Endothelial cell of umbilical vein (primary cell): ENCODE measurements around the gene RMRP. TPM values are rescaled to one million over a fixed set of nuclear protein-coding genes. Genes with fewer than 3 reads are reported as not detected.
"Not testable (repeated sequence)": the region's sequence is repeated elsewhere in the genome, so short reads cannot be mapped to it uniquely, and the experiment has no call there.

ENCODE experiments used
- BruUV-seq: library from RNA; stranded (reverse); fragments of 400-500 nt; replicated peaks from 2 replicates; lab custom pipeline; 2021; lab: Mats Ljungman, UMichigan
- CTCF ChIA-PET: fragments of 300-600, 350-600 bp; sonication (Branson Sonifier 250); formaldehyde crosslinking; loops from one replicate; lab custom pipeline; 2021; ENCODE audit warnings: antibody characterized with exemption, inconsistent platforms; lab: Charles Lee
- POLR2A ChIA-PET: fragments of 300-600, 350-600 bp; sonication (Branson Sonifier 250); formaldehyde crosslinking; loops from one replicate; lab custom pipeline; 2021; ENCODE audit warnings: antibody characterized with exemption, inconsistent platforms; lab: Charles Lee
- DNase-seq: peaks from one replicate; pipeline ENCODE4 v3.0.0-alpha.2; 2011; ENCODE audit warnings: low read depth, low spot score
- FAIRE-seq: peaks from 2 replicates; lab custom pipeline; 2011; peaks lifted over from hg19 to GRCh38; lab: Jason Lieb, UNC
- H2AFZ ChIP-seq: 2 replicates; pipeline ENCODE4 v1.6.0; 2012; ENCODE audit warnings: low read depth, low read length, control low read depth, inconsistent platforms
- H3K27ac ChIP-seq: 2 replicates; pipeline ENCODE4 v1.5.1; 2011; ENCODE audit warnings: low read depth, mild to moderate bottlenecking, control low read depth, low read length, moderate library complexity; ENCODE audit not compliant: insufficient read depth
- H3K27me3 ChIP-seq, 2 experiments: 2 replicates each; pipeline versions ENCODE4 v1.6.0 to v1.6.1; 2011; ENCODE audit warnings: low read length in 2 of 2, mixed read lengths in 1 of 2; ENCODE audit not compliant: control insufficient read depth in 2 of 2, insufficient read depth in 2 of 2
- H3K36me3 ChIP-seq, 2 experiments: 2 replicates in 1 of 2; 3 replicates in 1 of 2; pipeline ENCODE4 v1.5.1; 2011; ENCODE audit warnings: low read length in 2 of 2, mild to moderate bottlenecking in 1 of 2, moderate library complexity in 1 of 2; ENCODE audit not compliant: control insufficient read depth in 2 of 2, insufficient read depth in 2 of 2; ENCODE audit errors: extremely low read depth in 1 of 2
- H3K4me1 ChIP-seq: 3 replicates; pipeline ENCODE4 v1.5.1; 2011; ENCODE audit warnings: mild to moderate bottlenecking, low read length; ENCODE audit not compliant: control insufficient read depth, insufficient read depth; ENCODE audit errors: extremely low read depth
- H3K4me2 ChIP-seq: 2 replicates; pipeline ENCODE4 v1.6.1; 2011; ENCODE audit warnings: low read length, control low read depth, mixed read lengths; ENCODE audit not compliant: insufficient read depth
- H3K4me3 ChIP-seq, 3 experiments: fragments of 200-600 bp in 1 of 3; sonication (generic), shearing (Covaris generic) in 1 of 3; replicated peaks in 1 of 3; 2 replicates each; pipeline ENCODE4 v1.5.1; 2011 to 2016; ENCODE audit warnings: control low read depth in 3 of 3, low read length in 3 of 3, mild to moderate bottlenecking in 2 of 3, inconsistent platforms in 1 of 3, low read depth in 1 of 3, moderate library complexity in 1 of 3; ENCODE audit not compliant: insufficient read depth in 1 of 3
- H3K79me2 ChIP-seq: 2 replicates; pipeline ENCODE4 v1.6.0; 2012; ENCODE audit warnings: low read length, inconsistent platforms; ENCODE audit not compliant: control insufficient read depth, insufficient read depth
- H3K9ac ChIP-seq: replicated peaks from 2 replicates; pipeline ENCODE3; 2011; ENCODE audit warnings: low read length, control low read depth; ENCODE audit not compliant: insufficient read depth; ENCODE audit errors: extremely low read depth
- H3K9me1 ChIP-seq: replicated peaks from 3 replicates; pipeline ENCODE4 v1.6.0; 2011; ENCODE audit warnings: mild to moderate bottlenecking, low read length; ENCODE audit not compliant: control insufficient read depth, insufficient read depth; ENCODE audit errors: extremely low read depth
- H3K9me3 ChIP-seq: replicated peaks from 2 replicates; pipeline ENCODE4 v1.5.1; 2012; ENCODE audit warnings: low read length, inconsistent platforms; ENCODE audit not compliant: control insufficient read depth, insufficient read depth
- H4K20me1 ChIP-seq: replicated peaks from 2 replicates; pipeline ENCODE3; 2011; ENCODE audit warnings: mild to moderate bottlenecking, low read length; ENCODE audit not compliant: control insufficient read depth, insufficient read depth; ENCODE audit errors: extremely low read depth
- GATA2 ChIP-seq: IDR thresholded peaks from 2 replicates; pipeline ENCODE4 v1.7.0; 2011; ENCODE audit warnings: low read depth, mild to moderate bottlenecking, moderate library complexity, mixed read lengths, low read length; ENCODE audit not compliant: insufficient read length, insufficient read depth
- dilution Hi-C: fragments of 300-500 bp; cut with MboI; formaldehyde crosslinking; loops from one replicate; pipeline ENCODE4 v1.15.0; 2019; ENCODE audit warnings: low sequenced_read_pairs; ENCODE audit not compliant: extremely low pct_ligation_motif_present
- intact Hi-C: fragments of 100-400 bp; cut with micrococcal nuclease; formaldehyde crosslinking; loops from one replicate; pipeline ENCODE4 v1.10.0; 2022
- polyA plus RNA-seq, 4 experiments: library from polyadenylated mRNA; depleted of rRNA in 3 of 4; stranded (reverse) in 3 of 4; unstranded in 1 of 4; fragments of >200 nt; gene quantifications; 2 replicates each; pipeline versions ENCODE4 v1.2.1 to v1.2.3, GENCODE V29; 2011 to 2012; ENCODE audit warnings: missing spikeins in 1 of 4
- total RNA-seq: library from RNA; stranded (reverse); gene quantifications from 2 replicates; pipeline ENCODE4 v1.2.3, GENCODE V29; 2021

The RMRP gene
- total and polyA plus RNA-seq, 2 donors (not counting 3 experiments of a cell fraction or from before 2014, with no cell fraction given) = 19,118 TPM; not detected in 1

DNA sequence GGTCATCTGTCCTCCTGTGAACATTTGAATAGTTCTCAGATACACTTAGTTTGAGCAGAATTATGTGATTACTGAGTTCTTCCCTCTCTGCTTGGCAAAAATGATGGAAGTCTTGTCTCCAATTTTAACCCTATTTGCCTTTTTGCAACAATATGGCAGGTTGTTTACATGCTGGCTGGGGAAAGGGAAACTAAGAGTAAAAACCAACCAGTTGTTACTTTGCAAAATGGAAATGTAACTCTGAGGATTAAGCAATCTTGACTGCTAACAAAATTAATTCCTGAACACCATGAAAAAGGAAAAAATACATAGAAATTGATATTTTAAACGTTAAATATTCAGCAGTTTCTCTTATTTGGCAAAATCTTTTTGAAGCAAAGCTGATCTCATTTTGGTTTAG is 18.2 kb downstream of the RMRP start:
- Histone ChIP-seq H3K36me3 (no peaks in the 10 kb centered on the region), H3K9me3 (no peaks in the 10 kb centered on the region), H3K27me3 (peaks cover 5 to 8% of the 10 kb centered on the region in 2 experiments), H3K4me2 (no peak overlapping the region), H3K9me1 (no peaks in the 10 kb centered on the region), H3K4me3 (no peak overlapping the region), H3K4me1 (no peaks in the 10 kb centered on the region), H3K9ac (no peak overlapping the region), H3K79me2 (no peaks in the 10 kb centered on the region), H2AFZ (no peak overlapping the region), H4K20me1 (no peaks in the 10 kb centered on the region), H3K27ac (no peak overlapping the region)
- DNase-seq (no peak), FAIRE-seq (no peak)
- intact Hi-C loops = no loop called here
- no TSS peak for BruUV-seq
- POLR2A ChIA-PET = no interaction called here
- TF ChIP-seq GATA2 = no peak
- dilution Hi-C loops = no loop called here
- CTCF ChIA-PET = interaction anchor here (1.3 to 1.6 kb wide), 2 partner anchors 28 to 36 kb away, joined by 3 to 4 read pairs; no protein-coding TSS in a partner anchor

DNA sequence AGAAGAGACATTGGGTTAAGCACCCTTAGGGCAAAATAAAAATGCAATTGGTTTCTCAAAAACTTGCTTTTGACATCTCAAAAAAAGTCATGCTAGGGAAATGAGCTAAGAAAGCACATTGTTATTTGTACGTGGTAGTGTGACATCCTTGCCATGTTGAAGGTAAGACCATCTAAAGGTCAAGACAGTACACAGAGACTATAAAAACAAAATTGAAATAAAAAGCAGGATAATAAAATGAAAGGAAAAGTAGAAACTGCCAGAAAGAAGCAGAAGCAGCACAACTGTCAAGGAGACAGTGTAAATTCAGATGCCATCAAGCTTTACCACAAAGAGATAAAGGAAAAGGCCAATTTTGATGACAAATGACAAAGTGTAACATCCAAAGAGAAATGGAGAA is 18.6 kb downstream of the RMRP start:
- CTCF ChIA-PET = interaction anchor here (1.3 to 1.6 kb wide), 2 partner anchors 28 to 35 kb away, joined by 3 to 4 read pairs; no protein-coding TSS in a partner anchor
- H3K9me1 ChIP-seq, dilution Hi-C loops, H3K9me3 ChIP-seq, H3K4me1 ChIP-seq, H2AFZ ChIP-seq, intact Hi-C loops, H3K4me3 ChIP-seq, H3K27ac ChIP-seq, H3K79me2 ChIP-seq, H4K20me1 ChIP-seq, FAIRE-seq, H3K27me3 ChIP-seq, DNase-seq, POLR2A ChIA-PET, H3K9ac ChIP-seq, H3K4me2 ChIP-seq, BruUV-seq, H3K36me3 ChIP-seq: not testable (repeated sequence)

DNA sequence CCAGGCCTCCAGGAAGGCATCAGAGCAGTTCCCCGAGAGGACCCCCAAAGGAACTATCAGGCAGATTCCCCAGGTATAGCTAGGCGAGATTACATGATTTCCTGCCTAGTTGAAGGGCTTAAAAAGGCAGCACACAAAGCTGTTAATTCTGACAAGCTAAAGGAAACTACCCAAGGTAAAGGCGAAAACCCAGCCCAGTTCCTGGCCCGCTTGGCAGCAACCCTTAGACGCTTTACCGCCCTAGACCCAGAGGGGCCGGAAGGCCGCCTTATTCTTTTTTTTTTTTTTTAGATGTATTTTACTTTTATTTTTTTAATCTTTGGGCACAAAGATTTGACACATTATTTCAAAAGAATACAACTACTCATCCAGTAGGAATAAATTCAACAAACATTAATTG is 19.1 kb downstream of the RMRP start:
- BruUV-seq, H2AFZ ChIP-seq, H3K36me3 ChIP-seq, intact Hi-C loops, H3K9ac ChIP-seq, DNase-seq, H4K20me1 ChIP-seq, H3K27ac ChIP-seq, H3K9me1 ChIP-seq, H3K4me2 ChIP-seq, H3K27me3 ChIP-seq, dilution Hi-C loops, POLR2A ChIA-PET, H3K4me1 ChIP-seq, H3K4me3 ChIP-seq, H3K9me3 ChIP-seq, H3K79me2 ChIP-seq, FAIRE-seq: not testable (repeated sequence)
- CTCF ChIA-PET = interaction anchor here (0.6 kb wide), 1 partner anchor 245 kb away, joined by 4 read pairs; no protein-coding TSS in a partner anchor

DNA sequence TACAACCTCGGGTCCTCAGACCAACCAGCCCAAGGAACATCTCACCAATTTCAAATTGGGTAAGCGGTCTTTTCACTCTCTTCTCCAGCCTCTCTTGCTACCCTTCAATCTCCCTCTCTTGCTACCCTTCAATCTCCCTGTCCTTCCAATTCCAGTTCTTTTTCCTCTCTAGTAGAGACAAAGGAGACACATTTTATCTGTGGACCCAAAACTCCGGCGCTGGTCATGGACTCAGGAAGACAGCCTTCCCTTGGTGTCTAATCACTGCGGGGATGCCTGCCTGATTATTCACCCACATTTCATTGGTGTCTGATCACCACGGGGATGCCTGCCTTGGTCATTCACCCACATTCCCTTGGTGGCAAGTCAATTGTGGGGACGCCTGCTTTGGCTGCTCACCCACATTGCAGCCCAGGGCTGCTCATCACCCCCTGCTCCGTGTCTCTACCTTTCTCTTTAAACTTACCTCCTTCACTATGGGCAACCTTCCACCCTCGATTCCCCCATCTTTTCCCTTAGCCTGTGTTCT is 20.3 kb downstream of the RMRP start:
- H3K4me3 ChIP-seq, H3K79me2 ChIP-seq, H3K27me3 ChIP-seq, H3K9me3 ChIP-seq, H3K4me1 ChIP-seq, DNase-seq, H3K4me2 ChIP-seq, BruUV-seq, H3K27ac ChIP-seq, H2AFZ ChIP-seq, H3K36me3 ChIP-seq, H4K20me1 ChIP-seq, H3K9me1 ChIP-seq, CTCF ChIA-PET, POLR2A ChIA-PET, H3K9ac ChIP-seq, intact Hi-C loops, dilution Hi-C loops, FAIRE-seq: not testable (repeated sequence)
